Measurements from ENCODE around the gene PTPN21. TPM values are rescaled to one million over a fixed set of nuclear protein-coding genes. Genes with fewer than 3 reads are reported as not detected.

Gene PTPN21
- total RNA-seq, 1 donor from 2014 or later, result 3.1 TPM

GRCh38 chr14:88470542-88471440 lies 84.0 kb downstream of the PTPN21 start:
- DNase-seq (ENCODE audit: low read depth in 2 of 2), result peak in 1 of 2 donors; percentile 12

- DNase-seq (ENCODE audit: low read depth in 2 of 2), result no peak
Measured at GRCh38 chr14:88468406-88468805, 86.4 kb downstream of the PTPN21 start.

GRCh38 chr14:88463318-88463717 lies 91.5 kb downstream of the PTPN21 start:
- DNase-seq (ENCODE audit: low read depth in 2 of 2), result peak in 1 of 2 donors; percentile 18

- DNase-seq (ENCODE audit: low read depth in 2 of 2), result no peak
Measured at GRCh38 chr14:88454886-88455285, 99.9 kb downstream of the PTPN21 start.

- no peak for DNase-seq (ENCODE audit: low read depth in 2 of 2)
Measured at GRCh38 chr14:88452231-88452630, 102.6 kb downstream of the PTPN21 start.

GRCh38 chr14:88439088-88439487 lies 115.7 kb downstream of the PTPN21 start:
- no peak for DNase-seq (ENCODE audit: low read depth in 2 of 2)

GRCh38 chr14:88437658-88438057 lies 117.1 kb downstream of the PTPN21 start:
- DNase-seq (ENCODE audit: low read depth in 2 of 2), result peak in 1 of 2 donors; percentile 14

- no peak for DNase-seq (ENCODE audit: low read depth in 2 of 2)
Measured at GRCh38 chr14:88430976-88431375, 123.8 kb downstream of the PTPN21 start.

- DNase-seq (ENCODE audit: low read depth in 2 of 2), result no peak
Measured at GRCh38 chr14:88426271-88426670, 128.5 kb downstream of the PTPN21 start.

- DNase-seq (ENCODE audit: low read depth in 2 of 2), result no peak
Measured at GRCh38 chr14:88424573-88424972, 130.2 kb downstream of the PTPN21 start.

- no peak for DNase-seq (ENCODE audit: low read depth in 2 of 2)
Measured at GRCh38 chr14:88422919-88423650, 131.7 kb downstream of the PTPN21 start.

- no peak for DNase-seq (ENCODE audit: low read depth in 2 of 2)
Measured at GRCh38 chr14:88422047-88422446, 132.8 kb downstream of the PTPN21 start.

- no peak for DNase-seq (ENCODE audit: low read depth in 2 of 2)
Measured at GRCh38 chr14:88421286-88421685, 133.5 kb downstream of the PTPN21 start.

- DNase-seq (ENCODE audit: low read depth in 2 of 2), result no peak
Measured at GRCh38 chr14:88420187-88420586, 134.6 kb downstream of the PTPN21 start.

GRCh38 chr14:88417594-88417993 lies 137.2 kb downstream of the PTPN21 start:
- no peak for DNase-seq (ENCODE audit: low read depth in 2 of 2)

Other genes starting within 250 kb of the PTPN21 start
- not detected in 2 replicates for gene KCNK10, start 231.7 kb downstream of the PTPN21 start, total RNA-seq
- gene SPATA7, start 169.3 kb downstream of the PTPN21 start, total RNA-seq, result 6.3 and 10.0 TPM in 2 replicates
- gene ZC3H14, start 8.0 kb upstream of the PTPN21 start, total RNA-seq, result 44.3 and 54.9 TPM in 2 replicates
- 0.13 TPM in 2 replicates for gene EML5, start 237.9 kb upstream of the PTPN21 start, total RNA-seq